H1 (cell line): ENCODE data around the gene SLX4. TPM values are rescaled to one million over a fixed set of nuclear protein-coding genes. Genes with fewer than 3 reads are reported as not detected.

Experiments used
- CTCF ChIA-PET: fragments of 300-600 bp; sonication (Branson Sonifier 250); formaldehyde crosslinking; loops from one replicate; lab custom pipeline; 2021; ENCODE audit not compliant: partially characterized antibody; lab: Charles Lee
- POLR2A ChIA-PET: fragments of 300-600 bp; sonication (Branson Sonifier 250); formaldehyde crosslinking; loops from one replicate; lab custom pipeline; 2021; ENCODE audit warnings: inconsistent platforms; ENCODE audit not compliant: partially characterized antibody; lab: Charles Lee
- DNase-seq, 2 experiments: peaks; one replicate each; pipeline versions ENCODE4 v3.0.0 to v3.0.0-alpha.2; 2010 to 2022; ENCODE audit warnings: low spot score in 2 of 2, low read depth in 1 of 2, mixed read lengths in 1 of 2
- FAIRE-seq: peaks from 2 replicates; lab custom pipeline; 2011; peaks lifted over from hg19 to GRCh38; lab: Jason Lieb, UNC
- H2AFZ ChIP-seq: 2 replicates; pipeline ENCODE4 v1.8.1; 2012; ENCODE audit warnings: low read length, inconsistent platforms
- H2AK5ac ChIP-seq: 2 replicates; pipeline ENCODE4 v1.6.1; 2013; ENCODE audit warnings: low read depth, low read length
- H2BK120ac ChIP-seq: replicated peaks from 2 replicates; pipeline ENCODE3; 2013; ENCODE audit warnings: low read depth, low read length, inconsistent platforms
- H2BK12ac ChIP-seq: 2 replicates; pipeline ENCODE4 v1.6.1; 2013; ENCODE audit warnings: low read depth, low read length
- H2BK15ac ChIP-seq: 2 replicates; pipeline ENCODE4 v1.6.1; 2013; ENCODE audit warnings: low read length
- H2BK20ac ChIP-seq: 2 replicates; pipeline ENCODE4 v1.6.1; 2013; ENCODE audit warnings: low read length
- H2BK5ac ChIP-seq: 2 replicates; pipeline ENCODE4 v1.6.1; 2013; ENCODE audit warnings: low read depth, low read length
- H3K14ac ChIP-seq: 2 replicates; pipeline ENCODE4 v1.6.1; 2013; ENCODE audit warnings: inconsistent platforms; ENCODE audit not compliant: insufficient read length
- H3K18ac ChIP-seq: 2 replicates; pipeline ENCODE4 v1.6.1; 2013; ENCODE audit warnings: low read length; ENCODE audit errors: extremely low read depth
- H3K23ac ChIP-seq: 2 replicates; pipeline ENCODE4 v1.6.1; 2013; ENCODE audit warnings: inconsistent platforms; ENCODE audit not compliant: insufficient read length
- H3K23me2 ChIP-seq: 2 replicates; pipeline ENCODE4 v1.6.1; 2013; ENCODE audit warnings: low read depth, low read length
- H3K27ac ChIP-seq: 2 replicates; pipeline ENCODE4 v1.6.1; 2011; ENCODE audit warnings: low read depth, low read length, inconsistent platforms
- H3K27me3 ChIP-seq, 4 experiments: replicated peaks in 1 of 4; 1 replicate in 1 of 4; 2 replicates in 3 of 4; pipeline versions ENCODE4 v1.6.1 to v1.8.1; 2011 to 2013; ENCODE audit warnings: low read length in 3 of 4, mild to moderate bottlenecking in 3 of 4, inconsistent platforms in 2 of 4, mixed read lengths in 2 of 4, moderate library complexity in 1 of 4; ENCODE audit not compliant: control insufficient read depth in 3 of 4, insufficient read depth in 3 of 4; ENCODE audit errors: extremely low read depth in 1 of 4
- H3K36me3 ChIP-seq, 4 experiments: 2 replicates each; pipeline versions ENCODE4 v1.6.1 to v1.8.1; 2011 to 2013; ENCODE audit warnings: mild to moderate bottlenecking in 4 of 4, low read length in 3 of 4, moderate library complexity in 2 of 4, control low read depth in 1 of 4, inconsistent platforms in 1 of 4; ENCODE audit not compliant: insufficient read depth in 4 of 4, control insufficient read depth in 2 of 4
- H3K4ac ChIP-seq: replicated peaks from 2 replicates; pipeline ENCODE3; 2013; ENCODE audit warnings: low read length, low read depth, mixed read lengths, inconsistent platforms; ENCODE audit not compliant: insufficient read length
- H3K4me1 ChIP-seq, 4 experiments: replicated peaks in 1 of 4; 1 replicate in 1 of 4; 2 replicates in 3 of 4; pipeline versions ENCODE4 v1.6.1 to v1.8.1; 2011 to 2013; ENCODE audit warnings: low read length in 3 of 4, inconsistent platforms in 2 of 4, mixed read lengths in 1 of 4; ENCODE audit not compliant: insufficient read depth in 4 of 4, control insufficient read depth in 3 of 4
- H3K4me2 ChIP-seq, 2 experiments: 2 replicates each; pipeline versions ENCODE4 v1.6.1 to v1.8.1; 2011 to 2013; ENCODE audit warnings: low read depth in 2 of 2, low read length in 2 of 2, control low read depth in 1 of 2, inconsistent platforms in 1 of 2, mild to moderate bottlenecking in 1 of 2; ENCODE audit not compliant: insufficient read depth in 1 of 2
- H3K4me3 ChIP-seq, 4 experiments: fragments of 200-600, 300-600 bp in 1 of 4; sonication (generic), shearing (Covaris generic), sonication (Bioruptor Twin) in 1 of 4; 2 replicates each; pipeline versions ENCODE4 v1.5.1 to v1.8.1; 2011 to 2016; ENCODE audit warnings: low read length in 4 of 4, low read depth in 3 of 4, control low read depth in 2 of 4, inconsistent platforms in 2 of 4, mild to moderate bottlenecking in 2 of 4, mixed read lengths in 1 of 4, moderate library complexity in 1 of 4; ENCODE audit not compliant: insufficient read depth in 2 of 4; ENCODE audit errors: extremely low read depth in 1 of 4
- H3K56ac ChIP-seq: replicated peaks from 2 replicates; pipeline ENCODE3; 2013; ENCODE audit warnings: low read depth, mild to moderate bottlenecking, mixed read lengths, low read length, inconsistent platforms; ENCODE audit not compliant: insufficient read length
- H3K79me1 ChIP-seq: 2 replicates; pipeline ENCODE4 v1.6.1; 2013; ENCODE audit warnings: low read depth, low read length, control low read depth
- H3K79me2 ChIP-seq, 2 experiments: 2 replicates each; pipeline versions ENCODE4 v1.6.1 to v1.8.1; 2012 to 2013; ENCODE audit warnings: low read length in 2 of 2, mild to moderate bottlenecking in 2 of 2, inconsistent platforms in 1 of 2; ENCODE audit not compliant: insufficient read depth in 2 of 2, control insufficient read depth in 1 of 2
- H3K9ac ChIP-seq, 4 experiments: replicated peaks in 1 of 4; 1 replicate in 1 of 4; 2 replicates in 3 of 4; pipeline versions ENCODE4 v1.6.1 to v1.8.1; 2011 to 2013; ENCODE audit warnings: low read depth in 3 of 4, low read length in 3 of 4, control low read depth in 2 of 4, mild to moderate bottlenecking in 2 of 4, moderate library complexity in 2 of 4, inconsistent platforms in 1 of 4; ENCODE audit errors: extremely low read depth in 1 of 4
- H3K9me3 ChIP-seq, 2 experiments: 2 replicates each; pipeline versions ENCODE4 v1.6.1 to v1.8.1; 2012 to 2013; ENCODE audit warnings: mild to moderate bottlenecking in 2 of 2, moderate library complexity in 2 of 2, control low read depth in 1 of 2, inconsistent platforms in 1 of 2, low read depth in 1 of 2, low read length in 1 of 2, mixed read lengths in 1 of 2; ENCODE audit not compliant: insufficient read depth in 2 of 2
- H4K20me1 ChIP-seq, 2 experiments: replicated peaks in 1 of 2; 2 replicates each; pipeline versions ENCODE3 to v1.8.1; 2011 to 2013; ENCODE audit warnings: inconsistent platforms in 2 of 2, low read length in 2 of 2, mild to moderate bottlenecking in 1 of 2; ENCODE audit not compliant: insufficient read depth in 2 of 2, control insufficient read depth in 1 of 2
- H4K5ac ChIP-seq: 2 replicates; pipeline ENCODE4 v1.6.1; 2013; ENCODE audit warnings: low read length, low read depth, mixed read lengths, inconsistent platforms; ENCODE audit not compliant: insufficient read length
- H4K8ac ChIP-seq: 2 replicates; pipeline ENCODE4 v1.8.0; 2013; ENCODE audit warnings: mild to moderate bottlenecking, moderate library complexity, low read length, inconsistent platforms; ENCODE audit not compliant: insufficient read depth; ENCODE audit errors: extremely low read depth
- H4K91ac ChIP-seq: replicated peaks from 2 replicates; pipeline ENCODE3; 2013; ENCODE audit warnings: low read length, mixed read lengths, inconsistent platforms; ENCODE audit not compliant: insufficient read length
- MAFK ChIP-seq: IDR thresholded peaks from 2 replicates; pipeline ENCODE4 v1.6.1; 2012; ENCODE audit warnings: low read depth, mild to moderate bottlenecking, improper control_type of control experiment, low read length
- WGBS, 2 experiments: shearing (Covaris generic) in 1 of 2; methylation state at CpG; one replicate each; pipeline versions ENCODE4 v1.1.6 to v1.1.7; 2013 to 2015; ENCODE audit warnings: low lambda C conversion rate in 2 of 2, mixed read lengths in 2 of 2, inconsistent platforms in 1 of 2, low coverage in 1 of 2, missing lambda C conversion rate in 1 of 2; ENCODE audit not compliant: insufficient replicate concordance in 2 of 2, insufficient coverage in 1 of 2, insufficient read length in 1 of 2; ENCODE audit errors: extremely low coverage in 1 of 2, missing lambda C conversion rate in 1 of 2; 5-methylcytosine and 5-hydroxymethylcytosine counted together
- polyA plus RNA-seq, 7 experiments: library from polyadenylated mRNA; depleted of rRNA in 3 of 7; stranded (reverse) in 5 of 7; unstranded in 2 of 7; fragments of >200 nt in 5 of 7; fragments of 200-250 nt in 2 of 7; gene quantifications; 1 replicate in 5 of 7; 2 replicates in 1 of 7; 4 replicates in 1 of 7; pipeline versions ENCODE4 v1.2.1 to v1.2.3, GENCODE V29; 2011 to 2013; ENCODE audit warnings: missing spikeins in 2 of 7, mixed read lengths in 2 of 7
- total RNA-seq: library from RNA; stranded (reverse); fragmentation: NEBNext Ultra II Directional; extraction: Animal tissue kit (Norgen Biotek cat#: 25700); gene quantifications from 2 replicates; pipeline ENCODE4 v1.2.1, GENCODE V29; 2021
- TF ChIP-seq, protein P1 (sequence below): IDR thresholded peaks from 2 replicates; pipeline ENCODE4 v1.6.1; 2012; ENCODE audit warnings: inconsistent platforms
- TF ChIP-seq, protein P2 (sequence below): IDR thresholded peaks from 2 replicates; pipeline ENCODE4 v1.6.1; 2011; ENCODE audit warnings: low read length, improper control_type of control experiment
- TF ChIP-seq, protein P3 (sequence below): IDR thresholded peaks from 2 replicates; pipeline ENCODE4 v1.6.1; 2012; ENCODE audit warnings: inconsistent platforms

The SLX4 gene
- total and polyA plus RNA-seq, 2 of the 8 experiments (the other 6 are each of a cell fraction or from before 2014, with no cell fraction given), result 4.4 to 11.4 TPM

DNA sequence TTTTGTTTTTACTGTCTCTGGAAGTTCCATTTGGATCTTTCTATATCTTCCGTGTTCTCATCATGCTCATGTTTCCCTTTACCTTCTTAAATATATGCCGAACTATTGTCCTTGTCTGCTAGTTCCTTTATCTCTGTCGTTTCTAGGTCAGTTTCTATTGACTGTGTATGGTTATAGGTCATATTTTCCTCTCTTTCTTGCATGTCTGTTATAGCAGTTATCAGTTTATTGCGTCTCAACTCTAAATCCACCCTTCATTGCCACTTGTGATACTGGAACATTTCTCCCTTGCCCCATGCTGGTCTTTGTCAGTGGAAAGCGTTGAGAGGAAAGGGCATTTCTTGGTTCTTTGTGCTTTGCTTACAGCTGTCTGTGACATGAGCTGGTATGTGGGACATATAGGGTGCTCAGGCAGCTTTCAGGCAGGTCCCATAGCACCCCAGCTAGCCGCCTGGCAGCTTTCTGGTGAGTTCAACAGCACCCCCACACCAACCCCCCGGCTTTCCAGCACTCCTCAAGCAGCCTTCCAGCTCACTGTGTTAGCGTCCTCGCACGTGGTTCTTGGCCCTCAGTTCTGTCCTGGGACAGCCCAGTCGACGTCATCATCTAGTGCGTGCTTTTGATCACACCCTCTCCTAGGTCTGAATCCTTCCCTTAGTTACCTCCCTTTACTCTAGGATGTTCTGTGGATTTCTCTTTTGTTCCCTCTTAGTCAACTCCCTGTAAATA, 27.7 kb upstream of the SLX4 start:
- 0 out of 2 replicates have a peak overlapping the region, but pooled peaks have one; percentile 25 for H3K18ac ChIP-seq
- POLR2A ChIA-PET, result interaction anchor here (1.2 to 2.4 kb wide), 2 partner anchors 10 to 12 kb away, joined by 4 to 10 read pairs; no protein-coding TSS in a partner anchor
- no peaks in the 10 kb centered on the region for H3K79me2 ChIP-seq
- no peak overlapping the region for H3K27ac ChIP-seq
- 81% methylated on average over 13 of the region's 13 CpGs; no CpG with 5 or more reads in 1 of the 2 experiments for WGBS, 2 experiments
- no peak overlapping the region for H3K56ac ChIP-seq
- no peak for TF ChIP-seq MAFK
- TF ChIP-seq, protein P1, sequence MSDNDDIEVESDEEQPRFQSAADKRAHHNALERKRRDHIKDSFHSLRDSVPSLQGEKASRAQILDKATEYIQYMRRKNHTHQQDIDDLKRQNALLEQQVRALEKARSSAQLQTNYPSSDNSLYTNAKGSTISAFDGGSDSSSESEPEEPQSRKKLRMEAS, result peak; percentile 80
- TF ChIP-seq, protein P2, sequence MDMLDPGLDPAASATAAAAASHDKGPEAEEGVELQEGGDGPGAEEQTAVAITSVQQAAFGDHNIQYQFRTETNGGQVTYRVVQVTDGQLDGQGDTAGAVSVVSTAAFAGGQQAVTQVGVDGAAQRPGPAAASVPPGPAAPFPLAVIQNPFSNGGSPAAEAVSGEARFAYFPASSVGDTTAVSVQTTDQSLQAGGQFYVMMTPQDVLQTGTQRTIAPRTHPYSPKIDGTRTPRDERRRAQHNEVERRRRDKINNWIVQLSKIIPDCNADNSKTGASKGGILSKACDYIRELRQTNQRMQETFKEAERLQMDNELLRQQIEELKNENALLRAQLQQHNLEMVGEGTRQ, result no peak
- TF ChIP-seq, protein P3, sequence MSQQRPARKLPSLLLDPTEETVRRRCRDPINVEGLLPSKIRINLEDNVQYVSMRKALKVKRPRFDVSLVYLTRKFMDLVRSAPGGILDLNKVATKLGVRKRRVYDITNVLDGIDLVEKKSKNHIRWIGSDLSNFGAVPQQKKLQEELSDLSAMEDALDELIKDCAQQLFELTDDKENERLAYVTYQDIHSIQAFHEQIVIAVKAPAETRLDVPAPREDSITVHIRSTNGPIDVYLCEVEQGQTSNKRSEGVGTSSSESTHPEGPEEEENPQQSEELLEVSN, result peak; percentile 71
- no peak overlapping the region; a peak in 1 of 7 replicates for H3K9ac ChIP-seq
- H2BK120ac ChIP-seq, result no peak overlapping the region
- H3K14ac ChIP-seq, result no peak overlapping the region
- H3K4ac ChIP-seq, result peak overlapping the region; percentile 4
- H3K79me1 ChIP-seq, result peaks cover 4% of the 10 kb centered on the region
- CTCF ChIA-PET, result interaction anchor here (0.6 to 2.4 kb wide), 5 partner anchors 8 to 1645 kb away, joined by 3 to 10 read pairs (median 4); no protein-coding TSS in a partner anchor
- no peaks in the 10 kb centered on the region for H3K9me3 ChIP-seq
- no peak overlapping the region for H3K4me3 ChIP-seq
- H2AK5ac ChIP-seq, result no peak overlapping the region; the same call in 1 of the 2 replicates
- H2BK15ac ChIP-seq, result 0 out of 2 replicates have a peak overlapping the region, but pooled peaks have one; percentile 48
- H3K23me2 ChIP-seq, result no peaks in the 10 kb centered on the region
- H3K4me2 ChIP-seq, result no peak overlapping the region
- H3K4me1 ChIP-seq, result peaks cover 6 to 20% (median 13%) of the 10 kb centered on the region in 4 experiments; a peak in 6 of 7 replicates
- no peak overlapping the region for H3K23ac ChIP-seq
- H2BK5ac ChIP-seq, result peak overlapping the region; percentile 20; the same call in 1 of the 2 replicates
- no peaks in the 10 kb centered on the region for H3K27me3 ChIP-seq
- no peaks in the 10 kb centered on the region for H3K36me3 ChIP-seq
- no peaks in the 10 kb centered on the region for H4K20me1 ChIP-seq
- peak overlapping the region; percentile 13 for H4K5ac ChIP-seq
- no peak overlapping the region for H2BK12ac ChIP-seq
- no peak overlapping the region for H4K91ac ChIP-seq
- no peak overlapping the region for H4K8ac ChIP-seq
- FAIRE-seq (peak; percentile 24), DNase-seq (no peak)
- no peak overlapping the region for H2AFZ ChIP-seq
- peak overlapping the region; percentile 13; the same call in 1 of the 2 replicates for H2BK20ac ChIP-seq
